Muscle of back (tissue), 11 donors: ENCODE results near the gene TRIM40. TPM values are rescaled to one million over a fixed set of nuclear protein-coding genes. Genes with fewer than 3 reads are reported as not detected.

Experiments
- DNase-seq, 3 donors: peaks; one replicate each; pipeline versions ENCODE4 v3.0.0 to v3.0.0-alpha.2; 2013
- polyA plus RNA-seq, 10 donors: library from polyadenylated mRNA; unstranded; fragments of 120-200 nt; gene quantifications; one replicate each; pipeline ENCODE4 v1.2.1, GENCODE V29; 2013; ENCODE audit not compliant: insufficient read length in 10 of 10

The TRIM40 gene
- polyA plus RNA-seq, 10 donors: not detected

GRCh38 chr6:30147096-30147495 is 11.2 kb downstream of the TRIM40 start:
- DNase-seq: no peak

- no peak for DNase-seq
Observed at GRCh38 chr6:30149234-30149633, 13.3 kb downstream of the TRIM40 start.

- no peak for DNase-seq
Observed at GRCh38 chr6:30149858-30150550, 14.1 kb downstream of the TRIM40 start.

- DNase-seq: no peak
Observed at GRCh38 chr6:30150671-30151395, 14.9 kb downstream of the TRIM40 start.

- no peak for DNase-seq
Observed at GRCh38 chr6:30151580-30151979, 15.6 kb downstream of the TRIM40 start.

GRCh38 chr6:30152016-30152673 is 16.2 kb downstream of the TRIM40 start:
- DNase-seq: no peak

GRCh38 chr6:30152910-30153610 is 17.1 kb downstream of the TRIM40 start:
- DNase-seq: no peak

- no peak for DNase-seq
Observed at GRCh38 chr6:30154061-30154460, 18.1 kb downstream of the TRIM40 start.

- peak in 1 of 3 donors; percentile 75 for DNase-seq
Observed at GRCh38 chr6:30154709-30155519, 19.0 kb downstream of the TRIM40 start.

GRCh38 chr6:30155520-30156261 is 19.8 kb downstream of the TRIM40 start:
- no peak for DNase-seq

- peak in 2 of 3 donors; percentile 16 to 26 for DNase-seq
Observed at GRCh38 chr6:30156262-30156599, 20.3 kb downstream of the TRIM40 start.

GRCh38 chr6:30156774-30157173 is 20.8 kb downstream of the TRIM40 start:
- no peak for DNase-seq

- DNase-seq: no peak
Observed at GRCh38 chr6:30157581-30157980, 21.6 kb downstream of the TRIM40 start.

- no peak for DNase-seq
Observed at GRCh38 chr6:30157999-30158398, 22.1 kb downstream of the TRIM40 start.

GRCh38 chr6:30158475-30159040 is 22.6 kb downstream of the TRIM40 start:
- DNase-seq: no peak

GRCh38 chr6:30160008-30160784 is 24.3 kb downstream of the TRIM40 start:
- DNase-seq: no peak

GRCh38 chr6:30160785-30161531 is 25.0 kb downstream of the TRIM40 start, which contains the start of gene TRIM10:
Gene TRIM10, minus strand, starts transcription at chr6:30161211. Its CDS starts 353 bp downstream, at chr6:30160858.
- no peak for DNase-seq

- DNase-seq: no peak
Observed at GRCh38 chr6:30162265-30163089, 26.5 kb downstream of the TRIM40 start.
